Caco-2 (cell line): Measurements from ENCODE around the gene URM1. TPM values are rescaled to one million over a fixed set of nuclear protein-coding genes. Genes with fewer than 3 reads are reported as not detected.
A peak's percentile ranks its signal among the peaks of the same experiment; 100 is the strongest.

ENCODE experiments used
- BruUV-seq: library from RNA; stranded (reverse); fragments of 400-500 nt; replicated peaks from 2 replicates; lab custom pipeline; 2021; lab: Mats Ljungman, UMichigan
- CTCF ChIA-PET: fragments of 300-600 bp; sonication (Branson Sonifier 250); formaldehyde crosslinking; loops from one replicate; lab custom pipeline; 2022; ENCODE audit warnings: antibody characterized with exemption; lab: Charles Lee
- POLR2A ChIA-PET: fragments of 300-600 bp; sonication (Branson Sonifier 250); formaldehyde crosslinking; loops from one replicate; lab custom pipeline; 2022; ENCODE audit warnings: antibody characterized with exemption; lab: Charles Lee
- DNase-seq, 2 experiments: peaks; one replicate each; pipeline versions ENCODE4 v3.0.0 to v3.0.0-alpha.2; 2020 to 2022
- H3K27me3 ChIP-seq: replicated peaks from 2 replicates; pipeline ENCODE4 v1.6.0; 2011; ENCODE audit warnings: low read length; ENCODE audit not compliant: control insufficient read depth, insufficient read depth
- H3K36me3 ChIP-seq: 2 replicates; pipeline ENCODE4 v1.5.1; 2011; ENCODE audit warnings: low read length; ENCODE audit not compliant: control insufficient read depth, insufficient read depth
- H3K4me1 ChIP-seq: fragments of 250-450 bp; sonication (Bioruptor Pico); 2 replicates; pipeline ENCODE4 v1.5.1; 2020; ENCODE audit warnings: mild to moderate bottlenecking
- H3K4me3 ChIP-seq: 2 replicates; pipeline ENCODE4 v1.5.1; 2011; ENCODE audit warnings: low read depth, mild to moderate bottlenecking, control low read depth, low read length
- H3K9me3 ChIP-seq: fragments of 250-450 bp; sonication (Bioruptor Pico); 2 replicates; pipeline ENCODE4 v1.5.1; 2020; ENCODE audit warnings: mild to moderate bottlenecking, moderate library complexity
- H3K27ac Mint-ChIP-seq: one replicate; pipeline ENCODE4 v1.8.0; 2022; ENCODE audit warnings: mixed read lengths; ENCODE audit not compliant: unreplicated experiment
- H3K27me3 Mint-ChIP-seq: one replicate; pipeline ENCODE4 v1.8.0; 2022; ENCODE audit warnings: mixed read lengths; ENCODE audit not compliant: insufficient read depth, unreplicated experiment
- H3K36me3 Mint-ChIP-seq: one replicate; pipeline ENCODE4 v1.8.0; 2022; ENCODE audit warnings: mild to moderate bottlenecking, mixed read lengths; ENCODE audit not compliant: insufficient read depth, unreplicated experiment
- H3K4me1 Mint-ChIP-seq: one replicate; pipeline ENCODE4 v1.8.0; 2022; ENCODE audit warnings: low read depth, mixed read lengths; ENCODE audit not compliant: unreplicated experiment
- H3K4me3 Mint-ChIP-seq: one replicate; pipeline ENCODE4 v1.8.0; 2022; ENCODE audit warnings: mild to moderate bottlenecking, moderate library complexity, mixed read lengths; ENCODE audit not compliant: unreplicated experiment
- H3K9me3 Mint-ChIP-seq: one replicate; pipeline ENCODE4 v1.8.0; 2022; ENCODE audit warnings: mixed read lengths; ENCODE audit not compliant: unreplicated experiment
- intact Hi-C: fragments of 100-400 bp; cut with micrococcal nuclease; formaldehyde crosslinking; loops from one replicate; pipeline ENCODE4 v1.10.0; 2022; ENCODE audit not compliant: unreplicated experiment
- total RNA-seq: library from RNA; stranded (reverse); gene quantifications from 2 replicates; pipeline ENCODE4 v1.2.3, GENCODE V29; 2022
- TF ChIP-seq, protein P1 (sequence below), 2 experiments: fragments of 200-600 bp in 1 of 2; IDR thresholded peaks; 1 replicate in 1 of 2; 2 replicates in 1 of 2; pipeline versions ENCODE4 v1.5.1 to v1.8.0; 2011 to 2022; ENCODE audit warnings: antibody characterized with exemption in 1 of 2, control low read depth in 1 of 2, inconsistent platforms in 1 of 2, low read depth in 1 of 2, low read length in 1 of 2, mild to moderate bottlenecking in 1 of 2, moderate library complexity in 1 of 2; ENCODE audit not compliant: insufficient read depth in 1 of 2, severe bottlenecking in 1 of 2, unreplicated experiment in 1 of 2

The URM1 gene
- total RNA-seq, 1 experiment from 2014 or later = 55.9 TPM

DNA sequence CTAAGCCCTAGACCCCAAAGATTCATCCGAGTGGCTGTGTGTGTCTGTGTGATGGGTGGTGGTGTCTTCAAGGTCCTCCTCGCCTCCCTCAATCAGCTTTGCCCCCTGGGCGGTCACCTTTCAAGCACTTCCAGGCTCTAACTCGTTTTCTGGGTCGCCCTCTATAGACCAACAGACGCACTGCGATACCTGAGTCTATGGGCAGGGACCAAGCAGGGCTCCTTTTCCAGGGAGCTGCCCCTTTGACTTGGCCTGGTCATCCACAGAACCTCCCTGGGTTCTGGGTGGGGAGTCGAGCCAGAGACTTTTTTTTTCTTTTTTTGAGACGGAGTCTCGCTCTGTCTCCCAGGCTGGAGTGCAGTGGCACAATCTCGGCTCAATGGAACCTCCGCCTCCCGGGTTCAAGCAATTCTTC lies 29.7 kb upstream of the URM1 start:
- no peaks in the 10 kb centered on the region for H3K27me3 ChIP-seq
- TF ChIP-seq, protein P1, sequence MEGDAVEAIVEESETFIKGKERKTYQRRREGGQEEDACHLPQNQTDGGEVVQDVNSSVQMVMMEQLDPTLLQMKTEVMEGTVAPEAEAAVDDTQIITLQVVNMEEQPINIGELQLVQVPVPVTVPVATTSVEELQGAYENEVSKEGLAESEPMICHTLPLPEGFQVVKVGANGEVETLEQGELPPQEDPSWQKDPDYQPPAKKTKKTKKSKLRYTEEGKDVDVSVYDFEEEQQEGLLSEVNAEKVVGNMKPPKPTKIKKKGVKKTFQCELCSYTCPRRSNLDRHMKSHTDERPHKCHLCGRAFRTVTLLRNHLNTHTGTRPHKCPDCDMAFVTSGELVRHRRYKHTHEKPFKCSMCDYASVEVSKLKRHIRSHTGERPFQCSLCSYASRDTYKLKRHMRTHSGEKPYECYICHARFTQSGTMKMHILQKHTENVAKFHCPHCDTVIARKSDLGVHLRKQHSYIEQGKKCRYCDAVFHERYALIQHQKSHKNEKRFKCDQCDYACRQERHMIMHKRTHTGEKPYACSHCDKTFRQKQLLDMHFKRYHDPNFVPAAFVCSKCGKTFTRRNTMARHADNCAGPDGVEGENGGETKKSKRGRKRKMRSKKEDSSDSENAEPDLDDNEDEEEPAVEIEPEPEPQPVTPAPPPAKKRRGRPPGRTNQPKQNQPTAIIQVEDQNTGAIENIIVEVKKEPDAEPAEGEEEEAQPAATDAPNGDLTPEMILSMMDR (IDR thresholded peaks at IDR 0.05; ENCODE audit: insufficient read depth in 1 of 2, low read depth in 1 of 2, low read length in 1 of 2, severe bottlenecking in 1 of 2, unreplicated experiment in 1 of 2) = peak; percentile 57 to 86
- BruUV-seq = no TSS peak
- no peaks in the 10 kb centered on the region for H3K9me3 ChIP-seq
- peak overlapping the region; percentile 27 for H3K27ac Mint-ChIP-seq
- POLR2A ChIA-PET = interaction anchor here (0.5 to 1.3 kb wide), 3 partner anchors 30 to 442 kb away, joined by 4 to 6 read pairs (median 6); partner anchors contain the start of gene URM1
- DNase-seq = peak; percentile 84 to 87
- H3K27me3 Mint-ChIP-seq = no peaks in the 10 kb centered on the region
- peak overlapping the region; percentile 81 for H3K4me3 Mint-ChIP-seq
- H3K9me3 Mint-ChIP-seq = no peaks in the 10 kb centered on the region
- intact Hi-C loops = loop anchor here (1.0 to 10.0 kb wide), 4 partner anchors 19 to 147 kb away; partner anchors contain the start of genes CIZ1, COQ4, TRUB2 and URM1
- H3K36me3 ChIP-seq = no peaks in the 10 kb centered on the region
- no peaks in the 10 kb centered on the region for H3K4me1 Mint-ChIP-seq
- peak overlapping the region; percentile 91 for H3K4me3 ChIP-seq
- peaks cover 35% of the 10 kb centered on the region for H3K36me3 Mint-ChIP-seq
- H3K4me1 ChIP-seq = no peaks in the 10 kb centered on the region
- CTCF ChIA-PET = interaction anchor here (0.6 to 1.5 kb wide), 18 partner anchors 13 to 386 kb away, joined by 3 to 19 read pairs (median 4); partner anchors contain the start of genes CERCAM, GOLGA2, SWI5 and URM1

DNA sequence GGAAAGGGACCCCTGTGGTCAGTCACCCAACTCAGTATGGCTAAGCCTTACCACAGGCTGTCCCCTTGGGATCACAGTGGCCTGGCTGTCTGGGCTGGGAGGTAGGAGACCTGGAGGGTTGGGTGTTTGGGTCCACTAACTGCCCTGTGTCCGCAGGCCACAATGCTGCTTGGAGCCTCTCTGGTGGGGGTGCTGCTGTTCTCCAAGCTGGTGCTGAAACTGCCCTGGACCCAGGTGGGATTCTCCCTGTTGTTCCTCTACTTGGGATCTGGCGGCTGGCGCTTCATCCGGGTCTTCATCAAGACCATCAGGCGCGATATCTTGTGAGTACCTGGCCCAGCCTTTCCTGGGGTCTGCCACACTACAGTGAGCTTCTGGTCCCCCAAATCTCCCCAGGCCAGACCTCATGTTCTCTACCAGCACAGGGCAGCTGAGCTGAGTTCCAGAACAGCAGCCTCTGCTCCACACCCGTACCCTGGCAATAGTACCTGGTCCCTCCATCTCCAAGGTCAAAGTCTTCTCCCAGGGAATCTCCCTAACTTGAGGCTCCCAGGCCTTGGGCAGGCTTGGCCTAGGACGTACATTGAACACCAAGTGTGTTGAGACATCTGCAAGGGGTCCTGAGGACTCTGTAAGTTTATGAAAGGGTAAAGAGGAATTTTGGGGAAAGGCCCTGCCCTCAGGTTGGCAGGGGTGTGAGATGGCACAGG lies 28.0 kb upstream of the URM1 start:
- intact Hi-C loops = loop anchor here (10.0 kb wide), 1 partner anchor 148 kb away; the partner anchor contains the start of gene CIZ1
- Histone ChIP-seq H3K4me1 (no peaks in the 10 kb centered on the region), H3K27me3 (no peaks in the 10 kb centered on the region), H3K4me3 (no peak overlapping the region), H3K9me3 (no peaks in the 10 kb centered on the region), H3K36me3 (no peaks in the 10 kb centered on the region)
- no peak overlapping the region for H3K27ac Mint-ChIP-seq
- H3K36me3 Mint-ChIP-seq = peaks cover 35% of the 10 kb centered on the region
- TF ChIP-seq, protein P1 (IDR thresholded peaks at IDR 0.05; ENCODE audit: insufficient read depth in 1 of 2, low read depth in 1 of 2, low read length in 1 of 2, severe bottlenecking in 1 of 2, unreplicated experiment in 1 of 2) = no peak
- no peaks in the 10 kb centered on the region for H3K4me1 Mint-ChIP-seq
- no peaks in the 10 kb centered on the region for H3K27me3 Mint-ChIP-seq
- H3K4me3 Mint-ChIP-seq = no peak overlapping the region
- ChIA-PET CTCF (no interaction called here), POLR2A (no interaction called here)
- H3K9me3 Mint-ChIP-seq = no peaks in the 10 kb centered on the region
- no TSS peak for BruUV-seq
- DNase-seq = no peak

DNA sequence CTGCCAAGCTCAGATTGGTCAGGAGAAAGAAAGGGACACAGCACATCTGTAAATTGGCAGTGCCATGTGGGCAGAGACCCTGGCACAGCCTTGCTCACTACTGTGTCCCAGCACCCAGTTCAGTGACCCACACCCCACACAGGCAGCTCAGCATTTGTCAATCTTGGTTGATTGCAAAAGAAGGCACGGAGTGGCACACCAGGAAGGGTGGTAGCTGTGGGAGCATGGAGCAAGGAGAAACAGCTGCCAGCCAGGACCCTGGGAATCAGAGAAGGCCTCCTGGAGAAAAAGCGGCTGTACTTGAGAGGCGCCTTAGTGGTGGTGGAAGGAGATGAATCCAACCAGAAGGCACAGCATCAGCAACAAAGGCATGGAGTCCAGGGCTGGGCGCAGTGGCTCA lies 27.3 kb upstream of the URM1 start:
- Mint-ChIP-seq H3K36me3 (peaks cover 34% of the 10 kb centered on the region), H3K27me3 (no peaks in the 10 kb centered on the region), H3K27ac (no peak overlapping the region), H3K4me1 (no peaks in the 10 kb centered on the region), H3K9me3 (no peaks in the 10 kb centered on the region), H3K4me3 (no peak overlapping the region)
- POLR2A ChIA-PET = no interaction called here
- Histone ChIP-seq H3K27me3 (no peaks in the 10 kb centered on the region), H3K36me3 (no peaks in the 10 kb centered on the region), H3K4me1 (no peaks in the 10 kb centered on the region), H3K4me3 (no peak overlapping the region), H3K9me3 (no peaks in the 10 kb centered on the region)
- DNase-seq = no peak
- no TSS peak for BruUV-seq
- TF ChIP-seq, protein P1 (IDR thresholded peaks at IDR 0.05; ENCODE audit: insufficient read depth in 1 of 2, low read depth in 1 of 2, low read length in 1 of 2, severe bottlenecking in 1 of 2, unreplicated experiment in 1 of 2) = no peak
- intact Hi-C loops = loop anchor here (10.0 kb wide), 1 partner anchor 149 kb away; the partner anchor contains the start of gene CIZ1
- CTCF ChIA-PET = no interaction called here
